WTC11 (cell line): ENCODE measurements around the gene RBM4. TPM values are rescaled to one million over a fixed set of nuclear protein-coding genes. Genes with fewer than 3 reads are reported as not detected.

Experiments
- ATAC-seq: fragments of 200-7000 bp; cut with Tn5 transposase; 2 replicates; pipeline ENCODE4 v1.10.0; 2021; ENCODE audit warnings: mild to moderate bottlenecking, moderate library complexity
- CTCF ChIA-PET: fragments of 300-600 bp; sonication (Branson Sonifier 250); formaldehyde crosslinking; loops from one replicate; lab custom pipeline; 2021; ENCODE audit warnings: antibody characterized with exemption; lab: Charles Lee
- POLR2A ChIA-PET: fragments of 350-600 bp; sonication (Branson Sonifier 250); formaldehyde crosslinking; loops from one replicate; lab custom pipeline; 2021; ENCODE audit warnings: antibody characterized with exemption; lab: Charles Lee
- DNase-seq: peaks from one replicate; pipeline ENCODE4 v3.0.0; 2021; ENCODE audit warnings: low spot score
- H3K27ac Mint-ChIP-seq: 2 replicates; pipeline ENCODE4 v1.8.0; 2021; ENCODE audit warnings: mixed read lengths
- H3K27me3 Mint-ChIP-seq: 2 replicates; pipeline ENCODE4 v1.8.0; 2021; ENCODE audit warnings: low read depth, mild to moderate bottlenecking, moderate library complexity, mixed read lengths
- H3K36me3 Mint-ChIP-seq: 2 replicates; pipeline ENCODE4 v1.8.0; 2021; ENCODE audit warnings: mixed read lengths
- H3K4me1 Mint-ChIP-seq: 2 replicates; pipeline ENCODE4 v1.8.0; 2022; ENCODE audit warnings: mixed read lengths
- H3K4me3 Mint-ChIP-seq: 2 replicates; pipeline ENCODE4 v1.8.0; 2021; ENCODE audit warnings: mild to moderate bottlenecking, moderate library complexity, mixed read lengths
- H3K9me3 Mint-ChIP-seq: 2 replicates; pipeline ENCODE4 v1.8.0; 2021; ENCODE audit warnings: mixed read lengths
- CBFB ChIP-seq: sonication (generic); formaldehyde crosslinking; IDR thresholded peaks from 2 replicates; pipeline ENCODE4 v1.8.1; 2022; ENCODE audit warnings: mild to moderate bottlenecking, low read depth, missing genetic modification reagents
- ETV6 ChIP-seq: sonication (generic); formaldehyde crosslinking; IDR thresholded peaks from 2 replicates; pipeline ENCODE4 v1.8.1; 2022; ENCODE audit warnings: mild to moderate bottlenecking, missing genetic modification reagents
- FOXP1 ChIP-seq: sonication (generic); formaldehyde crosslinking; IDR thresholded peaks from 2 replicates; pipeline ENCODE4 v1.8.0; 2022; ENCODE audit warnings: missing genetic modification reagents, mild to moderate bottlenecking, moderate library complexity, borderline replicate concordance
- GRHL2 ChIP-seq: fragments of 250-450 bp; sonication (Bioruptor Pico); IDR thresholded peaks from 2 replicates; pipeline ENCODE4 v1.8.0; 2022; ENCODE audit warnings: mild to moderate bottlenecking, moderate library complexity; ENCODE audit not compliant: insufficient replicate concordance, severe bottlenecking
- GTF2I ChIP-seq: fragments of 250-450 bp; sonication (Bioruptor Pico); conservative IDR thresholded peaks from 2 replicates; pipeline ENCODE4 v1.4.0; 2021; ENCODE audit warnings: mild to moderate bottlenecking
- MYBL2 ChIP-seq: sonication (generic); formaldehyde crosslinking; IDR thresholded peaks from 2 replicates; pipeline ENCODE4 v1.8.1; 2023; ENCODE audit warnings: mild to moderate bottlenecking, moderate library complexity, missing genetic modification reagents
- NFE2L1 ChIP-seq: sonication (generic); formaldehyde crosslinking; IDR thresholded peaks from 2 replicates; pipeline ENCODE4 v1.8.1; 2023; ENCODE audit warnings: missing genetic modification reagents
- OVOL2 ChIP-seq: fragments of 250-450 bp; sonication (Bioruptor Pico); IDR thresholded peaks from 2 replicates; pipeline ENCODE4 v1.9.0; 2021; ENCODE audit warnings: mild to moderate bottlenecking, borderline replicate concordance
- SMAD3 ChIP-seq: sonication (generic); formaldehyde crosslinking; IDR thresholded peaks from 2 replicates; pipeline ENCODE4 v1.8.0; 2022; ENCODE audit warnings: missing genetic modification reagents, mild to moderate bottlenecking, borderline replicate concordance
- SMAD4 ChIP-seq: sonication (generic); formaldehyde crosslinking; IDR thresholded peaks from 2 replicates; pipeline ENCODE4 v1.8.0; 2022; ENCODE audit warnings: mild to moderate bottlenecking, missing genetic modification reagents
- TEAD4 ChIP-seq: sonication (generic); formaldehyde crosslinking; IDR thresholded peaks from 2 replicates; pipeline ENCODE4 v1.8.0; 2022; ENCODE audit warnings: mild to moderate bottlenecking, missing genetic modification reagents
- USF2 ChIP-seq: sonication (generic); formaldehyde crosslinking; IDR thresholded peaks from 2 replicates; pipeline ENCODE4 v1.8.1; 2023; ENCODE audit warnings: mild to moderate bottlenecking, missing genetic modification reagents, moderate library complexity
- ZNF232 ChIP-seq: sonication (generic); formaldehyde crosslinking; IDR thresholded peaks from 2 replicates; pipeline ENCODE4 v1.8.0; 2022; ENCODE audit warnings: mild to moderate bottlenecking, missing genetic modification reagents
- ZNF263 ChIP-seq: sonication (generic); formaldehyde crosslinking; IDR thresholded peaks from 2 replicates; pipeline ENCODE4 v1.8.1; 2022; ENCODE audit warnings: low read depth, mild to moderate bottlenecking, moderate library complexity, missing genetic modification reagents
- ZNF671 ChIP-seq: fragments of 250-450 bp; sonication (Bioruptor Pico); IDR thresholded peaks from 2 replicates; pipeline ENCODE4 v1.8.0; 2021; ENCODE audit warnings: mild to moderate bottlenecking
- total RNA-seq: library from RNA; stranded (reverse); gene quantifications from 3 replicates; pipeline ENCODE4 v1.2.3, GENCODE V29; 2021
- TF ChIP-seq, protein P1 (sequence below): sonication (generic); formaldehyde crosslinking; IDR thresholded peaks from 2 replicates; pipeline ENCODE4 v1.8.0; 2023; ENCODE audit warnings: mild to moderate bottlenecking, missing genetic modification reagents
- TF ChIP-seq, protein P2 (sequence below): sonication (generic); formaldehyde crosslinking; IDR thresholded peaks from 2 replicates; pipeline ENCODE4 v1.8.1; 2022; ENCODE audit warnings: low read depth, missing genetic modification reagents, borderline replicate concordance
- TF ChIP-seq, protein P3 (sequence below): sonication (generic); formaldehyde crosslinking; IDR thresholded peaks from 2 replicates; pipeline ENCODE4 v1.8.1; 2022; ENCODE audit warnings: low read depth, mild to moderate bottlenecking, moderate library complexity, missing genetic modification reagents, borderline replicate concordance
- TF ChIP-seq, protein P4 (sequence below): sonication (generic); formaldehyde crosslinking; IDR thresholded peaks from 2 replicates; pipeline ENCODE4 v1.8.0; 2022; ENCODE audit warnings: mild to moderate bottlenecking, missing genetic modification reagents

The RBM4 gene
- total RNA-seq, 1 experiment from 2014 or later: 144 TPM

GRCh38 chr11:66683877-66684276 is 45.4 kb downstream of the RBM4 start (continued):
- TF ChIP-seq, protein P1, sequence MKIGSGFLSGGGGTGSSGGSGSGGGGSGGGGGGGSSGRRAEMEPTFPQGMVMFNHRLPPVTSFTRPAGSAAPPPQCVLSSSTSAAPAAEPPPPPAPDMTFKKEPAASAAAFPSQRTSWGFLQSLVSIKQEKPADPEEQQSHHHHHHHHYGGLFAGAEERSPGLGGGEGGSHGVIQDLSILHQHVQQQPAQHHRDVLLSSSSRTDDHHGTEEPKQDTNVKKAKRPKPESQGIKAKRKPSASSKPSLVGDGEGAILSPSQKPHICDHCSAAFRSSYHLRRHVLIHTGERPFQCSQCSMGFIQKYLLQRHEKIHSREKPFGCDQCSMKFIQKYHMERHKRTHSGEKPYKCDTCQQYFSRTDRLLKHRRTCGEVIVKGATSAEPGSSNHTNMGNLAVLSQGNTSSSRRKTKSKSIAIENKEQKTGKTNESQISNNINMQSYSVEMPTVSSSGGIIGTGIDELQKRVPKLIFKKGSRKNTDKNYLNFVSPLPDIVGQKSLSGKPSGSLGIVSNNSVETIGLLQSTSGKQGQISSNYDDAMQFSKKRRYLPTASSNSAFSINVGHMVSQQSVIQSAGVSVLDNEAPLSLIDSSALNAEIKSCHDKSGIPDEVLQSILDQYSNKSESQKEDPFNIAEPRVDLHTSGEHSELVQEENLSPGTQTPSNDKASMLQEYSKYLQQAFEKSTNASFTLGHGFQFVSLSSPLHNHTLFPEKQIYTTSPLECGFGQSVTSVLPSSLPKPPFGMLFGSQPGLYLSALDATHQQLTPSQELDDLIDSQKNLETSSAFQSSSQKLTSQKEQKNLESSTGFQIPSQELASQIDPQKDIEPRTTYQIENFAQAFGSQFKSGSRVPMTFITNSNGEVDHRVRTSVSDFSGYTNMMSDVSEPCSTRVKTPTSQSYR (CRISPR knock-in tag): no peak

GRCh38 chr11:66684635-66685034 is 46.1 kb downstream of the RBM4 start:
- H3K27me3 Mint-ChIP-seq: no peaks in the 10 kb centered on the region
- DNase-seq (no peak), ATAC-seq (no peak)
- H3K27ac Mint-ChIP-seq: no peak overlapping the region
- ChIA-PET POLR2A (no interaction called here), CTCF (interaction anchor here (0.7 to 1.7 kb wide), 2 partner anchors 25 to 149 kb away, joined by 3 to 8 read pairs; no protein-coding TSS in a partner anchor)
- peaks cover 8% of the 10 kb centered on the region; the same call in 1 of the 2 replicates for H3K36me3 Mint-ChIP-seq
- H3K4me1 Mint-ChIP-seq: peaks cover 5% of the 10 kb centered on the region
- TF ChIP-seq CBFB (CRISPR knock-in tag) (no peak), ETV6 (CRISPR knock-in tag) (no peak), GRHL2 (no peak), MYBL2 (no peak)
- no peak overlapping the region for H3K4me3 Mint-ChIP-seq
- H3K9me3 Mint-ChIP-seq: no peaks in the 10 kb centered on the region

DNA sequence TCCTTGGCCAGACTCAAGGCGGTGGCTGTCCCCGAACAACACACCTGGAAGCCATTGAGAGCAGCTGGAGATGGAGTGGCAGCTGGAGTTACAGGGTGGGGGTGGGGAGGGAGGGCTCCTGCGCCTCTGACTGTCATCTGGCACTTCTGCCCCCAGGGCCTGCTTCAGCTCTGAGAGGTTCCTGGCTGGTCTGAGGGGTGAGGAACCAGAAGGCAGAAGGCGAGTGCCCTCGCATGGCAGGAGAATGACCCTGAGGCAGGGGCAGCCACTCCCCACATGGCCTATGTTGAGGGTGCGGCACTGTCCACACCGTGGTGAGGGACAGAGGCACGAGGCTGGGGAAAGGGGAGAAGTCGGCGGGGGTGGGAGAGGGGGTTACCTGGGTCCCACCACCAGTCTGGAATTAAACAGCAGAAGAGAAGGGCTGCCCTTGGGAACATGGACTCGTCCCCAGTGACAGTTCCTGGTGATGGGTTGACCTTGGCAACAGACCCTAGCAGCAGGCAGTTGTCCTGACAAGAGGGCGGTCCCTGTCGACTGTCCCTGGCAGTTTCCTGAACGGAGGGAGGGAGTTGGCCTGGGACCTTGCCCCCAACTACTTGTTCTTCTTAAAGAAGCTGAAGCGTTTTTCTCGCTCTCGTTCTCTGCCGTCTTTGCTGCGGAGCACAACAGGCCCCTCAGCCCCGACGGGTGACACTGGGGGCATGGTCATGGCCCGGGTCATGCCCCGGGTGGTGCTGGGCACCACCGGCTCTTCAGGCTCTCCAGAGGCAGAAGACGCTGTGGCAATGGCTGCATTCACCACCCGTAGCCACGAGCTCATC is 47.0 kb downstream of the RBM4 start:
- no peak overlapping the region for H3K27ac Mint-ChIP-seq
- CTCF ChIA-PET: interaction anchor here (0.7 to 1.7 kb wide), 4 partner anchors 26 to 194 kb away, joined by 3 to 8 read pairs (median 4); no protein-coding TSS in a partner anchor
- ATAC-seq (no peak), DNase-seq (no peak)
- H3K9me3 Mint-ChIP-seq: no peaks in the 10 kb centered on the region
- H3K36me3 Mint-ChIP-seq: peaks cover 9% of the 10 kb centered on the region; the same call in 1 of the 2 replicates
- POLR2A ChIA-PET: interaction anchor here (1.0 kb wide), 1 partner anchor 47 kb away, joined by 3 read pairs; the partner anchor contains the start of gene RBM4
- TF ChIP-seq OVOL2 (CRISPR knock-in tag) (no peak), NFE2L1 (CRISPR knock-in tag) (no peak), ZNF263 (CRISPR knock-in tag) (no peak), TEAD4 (CRISPR knock-in tag) (no peak), FOXP1 (no peak), GTF2I (CRISPR knock-in tag) (no peak), SMAD4 (CRISPR knock-in tag) (no peak), ZNF232 (no peak), ZNF671 (CRISPR knock-in tag) (no peak), SMAD3 (CRISPR knock-in tag) (no peak), USF2 (CRISPR knock-in tag) (no peak)
- TF ChIP-seq, protein P2, sequence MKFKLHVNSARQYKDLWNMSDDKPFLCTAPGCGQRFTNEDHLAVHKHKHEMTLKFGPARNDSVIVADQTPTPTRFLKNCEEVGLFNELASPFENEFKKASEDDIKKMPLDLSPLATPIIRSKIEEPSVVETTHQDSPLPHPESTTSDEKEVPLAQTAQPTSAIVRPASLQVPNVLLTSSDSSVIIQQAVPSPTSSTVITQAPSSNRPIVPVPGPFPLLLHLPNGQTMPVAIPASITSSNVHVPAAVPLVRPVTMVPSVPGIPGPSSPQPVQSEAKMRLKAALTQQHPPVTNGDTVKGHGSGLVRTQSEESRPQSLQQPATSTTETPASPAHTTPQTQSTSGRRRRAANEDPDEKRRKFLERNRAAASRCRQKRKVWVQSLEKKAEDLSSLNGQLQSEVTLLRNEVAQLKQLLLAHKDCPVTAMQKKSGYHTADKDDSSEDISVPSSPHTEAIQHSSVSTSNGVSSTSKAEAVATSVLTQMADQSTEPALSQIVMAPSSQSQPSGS: no peak
- TF ChIP-seq, protein P3, sequence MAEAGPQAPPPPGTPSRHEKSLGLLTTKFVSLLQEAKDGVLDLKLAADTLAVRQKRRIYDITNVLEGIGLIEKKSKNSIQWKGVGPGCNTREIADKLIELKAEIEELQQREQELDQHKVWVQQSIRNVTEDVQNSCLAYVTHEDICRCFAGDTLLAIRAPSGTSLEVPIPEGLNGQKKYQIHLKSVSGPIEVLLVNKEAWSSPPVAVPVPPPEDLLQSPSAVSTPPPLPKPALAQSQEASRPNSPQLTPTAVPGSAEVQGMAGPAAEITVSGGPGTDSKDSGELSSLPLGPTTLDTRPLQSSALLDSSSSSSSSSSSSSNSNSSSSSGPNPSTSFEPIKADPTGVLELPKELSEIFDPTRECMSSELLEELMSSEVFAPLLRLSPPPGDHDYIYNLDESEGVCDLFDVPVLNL (CRISPR knock-in tag): no peak
- TF ChIP-seq, protein P4, sequence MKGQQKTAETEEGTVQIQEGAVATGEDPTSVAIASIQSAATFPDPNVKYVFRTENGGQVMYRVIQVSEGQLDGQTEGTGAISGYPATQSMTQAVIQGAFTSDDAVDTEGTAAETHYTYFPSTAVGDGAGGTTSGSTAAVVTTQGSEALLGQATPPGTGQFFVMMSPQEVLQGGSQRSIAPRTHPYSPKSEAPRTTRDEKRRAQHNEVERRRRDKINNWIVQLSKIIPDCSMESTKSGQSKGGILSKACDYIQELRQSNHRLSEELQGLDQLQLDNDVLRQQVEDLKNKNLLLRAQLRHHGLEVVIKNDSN (CRISPR knock-in tag): no peak
- H3K4me3 Mint-ChIP-seq: no peak overlapping the region
- H3K27me3 Mint-ChIP-seq: no peaks in the 10 kb centered on the region
- H3K4me1 Mint-ChIP-seq: peaks cover 5% of the 10 kb centered on the region
